ENCODE results near the gene TMEM86B.

Gene TMEM86B

DNA sequence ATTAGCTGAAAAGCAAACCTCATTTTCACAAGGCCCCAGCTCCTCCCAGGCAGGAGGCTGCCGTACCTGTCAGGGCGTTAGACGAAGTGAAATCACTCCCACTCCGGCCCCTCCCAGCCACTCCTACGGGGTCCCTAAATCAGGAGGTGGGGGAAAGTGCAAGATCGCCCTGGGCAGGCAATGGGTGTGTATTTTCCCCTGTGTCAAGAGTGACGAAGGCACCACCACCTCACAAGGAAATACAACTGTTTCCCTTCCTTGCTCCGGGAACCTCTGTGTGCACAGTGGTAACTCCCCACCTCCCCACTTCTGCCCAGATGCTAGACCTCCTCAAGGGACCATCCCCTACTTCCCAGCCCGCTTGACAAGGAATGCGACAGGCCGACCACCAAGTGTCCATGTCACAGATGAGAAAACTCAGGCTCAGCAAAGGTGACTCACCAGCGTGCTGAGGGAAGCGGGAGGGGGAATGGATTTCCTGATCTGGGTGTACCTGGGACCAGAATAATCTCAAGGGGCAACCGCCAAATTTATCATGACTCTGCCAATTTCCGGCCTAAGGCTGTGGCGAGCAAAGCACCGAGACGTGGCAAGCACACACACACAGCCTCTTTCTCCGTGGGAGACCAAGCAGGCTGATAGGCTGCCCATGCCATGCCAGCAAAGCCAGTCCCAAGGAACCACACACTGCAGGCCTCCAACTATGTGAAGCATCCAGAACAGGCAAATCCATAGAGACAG lies 22.9 kb upstream of the TMEM86B start:
- peak overlapping the region; percentile 23 for H3K4me3 ChIP-seq (ENCODE audit: low read depth, low read length)
- TF ChIP-seq, protein P1, sequence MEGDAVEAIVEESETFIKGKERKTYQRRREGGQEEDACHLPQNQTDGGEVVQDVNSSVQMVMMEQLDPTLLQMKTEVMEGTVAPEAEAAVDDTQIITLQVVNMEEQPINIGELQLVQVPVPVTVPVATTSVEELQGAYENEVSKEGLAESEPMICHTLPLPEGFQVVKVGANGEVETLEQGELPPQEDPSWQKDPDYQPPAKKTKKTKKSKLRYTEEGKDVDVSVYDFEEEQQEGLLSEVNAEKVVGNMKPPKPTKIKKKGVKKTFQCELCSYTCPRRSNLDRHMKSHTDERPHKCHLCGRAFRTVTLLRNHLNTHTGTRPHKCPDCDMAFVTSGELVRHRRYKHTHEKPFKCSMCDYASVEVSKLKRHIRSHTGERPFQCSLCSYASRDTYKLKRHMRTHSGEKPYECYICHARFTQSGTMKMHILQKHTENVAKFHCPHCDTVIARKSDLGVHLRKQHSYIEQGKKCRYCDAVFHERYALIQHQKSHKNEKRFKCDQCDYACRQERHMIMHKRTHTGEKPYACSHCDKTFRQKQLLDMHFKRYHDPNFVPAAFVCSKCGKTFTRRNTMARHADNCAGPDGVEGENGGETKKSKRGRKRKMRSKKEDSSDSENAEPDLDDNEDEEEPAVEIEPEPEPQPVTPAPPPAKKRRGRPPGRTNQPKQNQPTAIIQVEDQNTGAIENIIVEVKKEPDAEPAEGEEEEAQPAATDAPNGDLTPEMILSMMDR (IDR thresholded peaks at IDR 0.05; ENCODE audit: borderline replicate concordance, insufficient read depth, low read depth, low read length): no peak

DNA sequence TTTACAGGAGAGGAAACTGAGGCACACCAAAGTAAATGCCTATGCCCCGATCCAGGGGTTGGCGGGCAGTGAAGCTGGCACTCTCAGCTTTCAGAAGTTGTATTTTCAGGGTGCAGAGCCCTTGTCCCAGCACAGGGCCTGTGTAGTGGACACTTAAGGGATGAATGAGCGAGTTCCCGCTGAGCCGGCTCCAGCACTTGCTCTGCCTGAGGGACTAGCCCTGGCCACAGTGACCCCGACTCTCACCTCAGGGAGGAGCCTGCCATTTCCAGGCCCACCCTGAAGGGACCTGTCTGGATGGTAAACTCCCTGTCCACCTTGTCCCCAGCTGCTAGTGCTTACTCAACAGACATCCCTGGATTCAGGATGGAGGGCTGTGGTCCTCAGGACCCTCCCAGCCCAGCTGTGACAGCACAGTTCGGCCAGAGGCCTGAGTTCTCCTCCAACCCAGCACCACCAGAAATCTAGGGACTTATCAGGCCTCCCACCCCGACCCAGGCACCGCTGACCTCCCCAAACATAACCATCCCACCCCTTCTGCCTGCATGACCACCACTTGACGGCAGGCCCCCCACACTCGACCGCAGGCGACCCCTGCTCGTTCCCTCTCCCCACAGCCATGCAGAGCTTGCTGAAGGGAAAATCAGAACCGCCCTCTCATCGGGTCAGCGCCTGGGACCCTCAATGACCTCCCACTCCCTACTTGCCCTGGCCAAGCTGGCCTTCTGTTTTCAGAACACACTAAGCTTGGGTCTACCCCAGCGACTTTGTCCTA lies 21.9 kb upstream of the TMEM86B start:
- H3K4me3 ChIP-seq (ENCODE audit: low read depth, low read length): no peak overlapping the region
- TF ChIP-seq, protein P1 (IDR thresholded peaks at IDR 0.05; ENCODE audit: borderline replicate concordance, insufficient read depth, low read depth, low read length): no peak

DNA sequence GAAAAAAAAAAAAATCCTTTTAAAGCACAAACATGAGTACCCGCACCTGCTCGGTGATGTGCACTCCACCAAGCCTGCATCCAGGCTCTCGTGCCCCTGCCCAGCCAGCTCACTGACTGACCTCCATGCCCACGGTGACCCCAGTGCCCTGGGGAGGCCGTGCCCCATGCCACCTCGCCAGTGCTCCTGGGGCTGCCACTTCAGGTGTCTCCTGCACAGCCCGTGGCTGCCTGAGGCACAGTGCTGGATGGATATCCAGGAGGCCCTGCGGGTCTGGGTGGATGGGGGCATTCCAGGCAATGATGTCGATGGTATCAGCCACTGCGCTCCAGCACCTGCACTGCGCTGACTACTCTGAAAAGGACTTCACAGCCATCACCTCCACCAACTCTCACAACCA lies 21.3 kb upstream of the TMEM86B start:
- H3K4me3 ChIP-seq (ENCODE audit: low read depth, low read length): no peak overlapping the region
- TF ChIP-seq, protein P1 (IDR thresholded peaks at IDR 0.05; ENCODE audit: borderline replicate concordance, insufficient read depth, low read depth, low read length): no peak

DNA sequence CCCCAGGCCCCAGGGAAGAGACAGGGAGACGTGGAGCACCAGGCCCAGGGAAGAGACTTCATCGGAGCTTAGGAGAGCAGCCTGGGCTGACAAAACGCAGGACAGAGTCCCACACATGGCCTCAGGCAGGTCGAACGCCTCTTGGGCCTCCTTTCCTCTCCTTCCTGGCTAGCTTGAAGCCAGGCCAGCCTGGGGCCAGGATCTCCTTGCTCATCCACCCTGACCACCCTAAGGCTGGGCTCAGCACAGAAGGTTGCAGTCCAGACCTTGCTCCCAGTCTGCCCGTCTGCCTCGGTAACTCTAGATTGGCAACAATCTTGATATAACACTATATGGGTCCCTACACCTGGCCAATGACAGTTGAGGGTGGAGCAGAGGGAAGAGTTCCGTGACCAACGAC lies 20.1 kb upstream of the TMEM86B start:
- TF ChIP-seq, protein P1 (IDR thresholded peaks at IDR 0.05; ENCODE audit: borderline replicate concordance, insufficient read depth, low read depth, low read length): no peak
- no peak overlapping the region for H3K4me3 ChIP-seq (ENCODE audit: low read depth, low read length)

DNA sequence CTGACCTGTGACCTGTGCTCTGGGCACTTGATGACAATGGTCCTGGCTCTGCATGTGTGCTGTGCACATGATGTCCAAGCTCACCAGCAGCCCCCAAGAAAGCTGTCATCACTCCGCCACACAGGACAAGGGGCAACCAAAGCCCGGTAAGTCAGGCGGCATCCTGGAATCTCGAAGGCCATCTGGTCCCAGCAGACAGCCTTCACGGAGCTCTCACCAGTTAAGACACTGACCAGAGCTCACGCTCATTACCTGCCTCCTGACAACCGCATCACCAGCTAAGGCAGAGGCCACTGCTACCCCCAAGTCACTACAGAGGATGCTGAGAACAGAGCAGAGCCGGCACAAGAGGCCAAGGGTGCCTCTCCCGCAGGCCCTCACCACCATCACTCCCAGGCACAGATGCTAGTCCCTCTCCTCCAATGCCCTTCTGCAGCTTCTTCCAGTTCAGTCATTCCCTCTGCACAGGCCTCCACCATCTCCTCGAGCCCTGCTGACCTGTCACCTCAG lies 19.7 kb upstream of the TMEM86B start:
- no peak overlapping the region for H3K4me3 ChIP-seq (ENCODE audit: low read depth, low read length)
- TF ChIP-seq, protein P1 (IDR thresholded peaks at IDR 0.05; ENCODE audit: borderline replicate concordance, insufficient read depth, low read depth, low read length): no peak

DNA sequence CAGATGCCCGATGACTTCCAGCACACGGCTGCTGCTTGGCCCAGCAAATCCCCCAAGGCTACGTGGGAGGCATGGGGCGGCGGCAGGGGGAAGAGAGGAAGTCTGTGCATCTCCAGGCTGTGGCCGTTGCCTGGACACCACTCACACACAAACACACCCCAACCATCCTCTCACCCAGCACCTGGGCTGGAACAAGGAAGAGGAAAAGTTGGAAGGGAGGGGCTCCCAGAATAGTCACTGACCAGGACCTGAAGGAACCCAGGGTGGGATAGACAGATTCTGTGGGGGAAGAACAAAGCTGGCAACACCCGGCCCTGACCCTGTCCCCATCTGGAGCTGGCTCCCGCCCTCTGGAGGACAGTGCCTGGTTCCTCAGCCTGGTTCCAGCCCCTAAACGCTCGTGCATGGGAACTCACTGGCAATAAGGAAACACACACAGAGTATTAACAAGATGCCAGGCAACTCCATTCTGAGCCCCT lies 19.1 kb upstream of the TMEM86B start:
- TF ChIP-seq, protein P1 (IDR thresholded peaks at IDR 0.05; ENCODE audit: borderline replicate concordance, insufficient read depth, low read depth, low read length): no peak
- H3K4me3 ChIP-seq (ENCODE audit: low read depth, low read length): no peak overlapping the region

Data from GM12875 (cell line).